Stimulated activated CD8-positive, alpha-beta memory T cell treated with anti-CD3 and anti-CD28 coated beads, Interleukin-12 subunit alpha, Interleukin-12 subunit beta, amount 100 ng/mL, for 1 hour (primary cell): Measurements from ENCODE around the gene CNN1.
"Not testable (repeated sequence)": the region's sequence is repeated elsewhere in the genome, so short reads cannot be mapped to it uniquely, and the experiment has no call there.

Source experiments
- DNase-seq: peaks from one replicate; pipeline ENCODE4 v3.0.0-alpha.2; 2020; ENCODE audit warnings: low read depth

CNN1 gene

GRCh38 chr19:11534948-11535347, 3.7 kb upstream of the CNN1 start:
- no peak for DNase-seq

DNA sequence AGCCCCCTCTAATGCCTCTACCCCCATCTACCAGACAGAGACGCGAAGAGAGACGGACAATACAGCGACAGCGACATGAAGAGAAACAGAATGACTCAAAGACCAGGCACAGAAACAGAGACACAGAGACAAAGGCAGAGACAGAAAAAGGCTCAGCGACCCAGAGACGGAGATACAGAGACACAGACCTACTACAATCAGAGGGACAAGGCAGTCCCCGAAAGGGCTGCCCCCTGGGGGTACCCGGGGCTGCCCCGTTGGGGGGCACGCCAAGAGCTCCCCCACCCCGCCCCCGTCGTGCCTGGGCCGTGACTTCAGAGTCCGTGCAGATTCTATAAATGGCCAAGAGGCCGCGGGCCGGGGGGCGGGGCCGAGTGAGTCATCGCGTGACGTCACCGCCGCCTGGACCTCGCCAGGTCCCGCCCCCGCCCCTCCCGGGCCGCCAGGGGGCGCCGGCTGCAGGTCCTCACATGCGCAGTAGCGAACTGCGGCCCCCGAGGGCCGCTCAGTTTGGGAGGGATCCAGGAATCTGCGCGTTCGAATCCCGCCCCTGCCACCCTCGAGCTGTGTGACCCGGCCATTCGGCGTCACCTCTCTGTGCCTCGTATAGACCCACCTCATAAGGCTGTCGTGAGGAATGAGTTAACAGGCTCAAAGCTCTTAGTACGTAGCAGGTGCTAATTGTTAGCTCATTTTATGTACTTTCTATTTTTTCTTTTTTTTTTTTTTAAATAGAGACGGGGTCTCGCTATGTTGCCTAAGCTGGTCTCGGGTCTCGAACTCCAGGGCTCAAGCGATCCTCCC, 2.7 kb upstream of the CNN1 start:
- peak; percentile 69 for DNase-seq

DNA sequence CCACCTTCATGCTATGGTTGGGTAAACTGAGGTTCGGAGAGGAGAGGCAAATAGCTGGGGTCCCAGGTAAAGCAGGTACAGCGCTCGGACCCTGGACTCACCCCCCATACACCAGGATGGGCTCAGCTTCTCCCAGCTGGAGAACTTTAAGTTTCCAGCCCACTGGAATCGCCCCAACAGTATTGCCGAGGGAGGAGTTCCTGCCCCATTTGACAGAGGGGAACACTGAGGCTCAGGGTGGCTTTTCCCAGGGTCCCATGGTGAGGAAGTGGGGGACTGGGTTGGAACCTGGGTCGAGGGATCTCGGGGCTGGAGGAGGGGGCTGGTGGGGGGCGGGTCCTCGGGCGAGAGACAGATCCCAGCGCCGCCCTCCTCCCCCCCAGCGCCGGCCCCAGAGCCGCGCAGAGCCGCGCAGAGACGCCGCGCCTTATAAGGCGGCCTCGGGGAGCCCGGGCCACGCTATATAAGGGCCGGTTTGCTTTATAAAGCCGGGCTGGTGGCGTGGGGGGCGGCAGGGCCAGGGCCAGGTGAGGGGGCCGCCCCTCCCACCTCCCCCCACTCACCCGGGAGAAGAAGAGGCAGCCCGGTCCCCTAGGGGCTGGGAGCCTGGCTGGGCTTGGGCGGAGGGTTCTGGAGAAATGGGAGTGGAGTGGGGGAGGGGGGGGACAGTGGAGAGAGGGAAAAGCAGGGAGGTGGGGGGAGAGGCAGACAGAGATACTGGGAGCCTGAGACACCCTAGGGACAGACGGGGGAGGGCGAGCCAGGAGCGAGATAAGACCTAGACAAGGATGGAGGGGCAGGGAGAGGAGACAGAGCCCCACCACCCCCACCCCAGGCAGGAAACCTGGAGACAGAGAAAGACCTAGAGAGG, 1.1 kb downstream of the CNN1 start:
- no peak for DNase-seq

GRCh38 chr19:11540645-11541044, 2.0 kb downstream of the CNN1 start:
- no peak for DNase-seq

GRCh38 chr19:11541238-11541637, 2.6 kb downstream of the CNN1 start:
- DNase-seq, result no peak

DNA sequence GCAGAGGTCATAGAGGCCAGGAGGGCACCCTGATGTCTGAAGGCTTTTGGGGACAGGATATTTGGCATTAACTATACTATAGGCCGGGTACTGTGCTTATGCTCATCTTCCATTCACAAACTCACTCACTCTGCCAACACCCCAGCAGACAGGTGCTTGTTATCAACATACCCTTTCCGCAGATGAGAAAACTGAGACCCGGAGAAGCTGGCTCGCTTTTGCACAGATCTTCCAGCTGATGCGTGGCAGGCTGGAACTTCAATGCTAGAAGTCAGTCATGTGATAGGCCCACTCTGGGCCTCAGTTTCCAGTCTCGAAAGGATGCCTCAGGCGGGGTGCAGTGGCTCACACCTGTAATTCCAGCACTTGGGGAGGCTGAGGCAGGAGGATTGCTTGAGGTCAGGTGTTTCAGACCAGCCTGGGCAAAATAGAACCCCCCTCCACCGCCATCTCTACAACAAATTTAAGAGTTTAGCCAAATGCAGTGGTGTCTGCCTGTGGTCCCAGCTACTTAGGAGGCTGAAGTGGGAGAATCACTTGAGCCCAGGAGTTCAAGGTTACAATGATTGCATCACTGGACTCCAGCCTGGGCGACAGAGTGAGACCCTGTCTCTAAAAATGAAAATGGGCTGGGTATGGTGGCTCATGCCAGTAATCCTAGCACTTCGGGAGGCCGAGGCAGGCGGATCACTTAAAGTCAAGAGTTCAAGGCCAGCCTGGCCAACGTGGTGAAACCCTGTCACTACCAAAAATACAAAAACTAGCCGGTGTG, 9.5 kb downstream of the CNN1 start:
- DNase-seq, result no peak

- no peak for DNase-seq
Measured at GRCh38 chr19:11549386-11549953, 10.8 kb downstream of the CNN1 start.

DNA sequence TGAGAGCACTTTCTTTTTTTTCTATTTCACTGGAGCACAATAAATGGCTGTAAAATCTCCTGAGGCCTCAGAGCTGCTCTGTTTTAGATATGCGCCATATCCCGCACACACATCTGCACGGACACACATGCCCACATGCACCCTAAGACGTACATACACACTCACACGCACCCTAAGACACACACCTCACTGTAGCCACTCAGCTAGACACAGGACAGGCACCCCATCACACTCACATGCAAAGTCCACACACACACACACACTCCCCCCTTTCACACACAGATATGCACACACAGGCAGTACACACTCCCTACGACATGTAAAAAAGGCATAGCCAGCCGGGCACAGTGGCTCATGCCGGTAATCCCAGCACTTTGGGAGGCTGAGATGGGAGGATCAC, 11.6 kb downstream of the CNN1 start:
- no peak for DNase-seq

DNA sequence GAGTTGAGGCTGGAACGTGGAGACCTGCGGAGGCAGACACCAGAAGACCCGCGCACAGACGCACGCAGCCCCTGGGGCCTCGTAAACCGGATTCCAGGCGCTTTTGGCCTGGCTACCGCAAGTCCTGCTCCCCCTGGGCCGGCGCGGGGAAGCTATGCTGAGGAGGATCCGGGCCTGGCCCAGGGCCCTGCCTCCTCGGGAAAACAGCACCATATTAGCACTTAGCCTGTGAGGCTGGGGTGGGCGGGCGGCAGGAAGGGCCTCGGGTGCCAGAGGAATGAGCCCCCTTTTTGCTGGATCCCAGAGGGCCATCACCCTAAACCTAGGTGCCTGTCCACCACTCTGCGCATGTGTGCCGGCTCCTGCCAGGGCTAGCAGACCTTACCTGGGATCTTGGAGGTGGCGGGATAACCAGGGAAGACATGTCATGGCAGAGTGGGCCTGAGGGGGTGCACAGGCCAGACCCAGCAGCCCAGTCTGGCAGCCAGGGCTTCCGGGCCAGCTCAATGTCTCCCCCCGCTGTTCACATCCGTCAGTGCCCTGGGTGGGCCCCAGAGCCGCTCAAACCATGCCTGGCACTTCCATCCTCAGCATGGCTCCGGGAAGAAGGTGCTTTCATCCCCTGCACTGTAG, 13.1 kb downstream of the CNN1 start:
- DNase-seq, result no peak

DNA sequence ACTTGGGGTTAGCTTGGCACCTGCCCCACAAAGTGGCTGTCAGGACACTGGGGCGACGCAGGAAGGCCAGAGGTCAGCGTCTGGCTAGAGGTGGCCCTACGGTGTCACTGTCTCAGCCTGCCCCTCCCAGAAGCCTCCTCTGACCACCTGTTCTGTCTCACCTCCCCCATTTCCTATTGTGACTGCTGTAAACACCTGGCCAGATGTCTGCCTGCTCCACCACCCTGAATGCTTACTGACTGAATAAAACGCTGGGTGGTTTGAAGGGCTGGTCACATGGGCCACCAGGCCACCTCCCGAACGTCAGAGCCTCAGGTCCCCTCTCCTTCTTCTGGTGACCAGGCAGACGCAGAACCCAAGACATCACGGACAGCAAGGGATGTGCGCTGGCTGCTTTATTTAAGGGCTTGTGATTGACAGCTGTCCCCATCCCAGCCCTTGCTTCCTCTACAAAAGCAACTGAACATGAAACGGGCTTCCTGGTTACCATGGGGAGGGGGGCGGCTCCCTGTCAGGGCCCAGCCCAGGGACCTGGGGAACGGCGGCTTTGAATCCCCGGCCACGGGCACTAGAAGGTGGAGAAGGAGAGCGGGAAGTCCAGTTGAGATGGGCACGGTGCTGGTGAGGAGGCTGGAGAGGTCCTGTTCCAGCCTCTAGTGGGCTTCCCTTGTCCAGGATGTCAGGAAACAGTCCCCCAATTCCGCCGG, 14.2 kb downstream of the CNN1 start:
- DNase-seq, result no peak

DNA sequence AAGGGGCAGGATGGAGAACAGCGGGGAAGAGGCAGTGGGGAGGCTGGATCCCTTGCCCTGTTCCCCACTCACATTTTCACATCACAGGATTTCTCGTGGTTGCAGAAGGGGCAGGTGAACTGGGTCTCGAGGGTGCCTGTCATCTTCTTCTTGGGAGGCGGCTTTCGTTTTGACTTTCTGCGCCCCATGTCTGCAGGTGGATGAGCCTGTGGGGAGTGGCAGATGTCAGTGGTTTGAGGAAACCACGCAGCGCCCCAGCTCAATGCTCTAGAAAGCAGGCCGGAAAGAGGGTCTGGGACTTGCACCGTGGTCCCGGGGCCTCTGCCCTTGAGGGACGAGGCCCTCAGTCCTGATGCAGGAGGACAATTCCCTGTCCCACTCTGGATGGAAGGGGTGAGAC, 15.5 kb downstream of the CNN1 start:
- DNase-seq, result no peak

DNA sequence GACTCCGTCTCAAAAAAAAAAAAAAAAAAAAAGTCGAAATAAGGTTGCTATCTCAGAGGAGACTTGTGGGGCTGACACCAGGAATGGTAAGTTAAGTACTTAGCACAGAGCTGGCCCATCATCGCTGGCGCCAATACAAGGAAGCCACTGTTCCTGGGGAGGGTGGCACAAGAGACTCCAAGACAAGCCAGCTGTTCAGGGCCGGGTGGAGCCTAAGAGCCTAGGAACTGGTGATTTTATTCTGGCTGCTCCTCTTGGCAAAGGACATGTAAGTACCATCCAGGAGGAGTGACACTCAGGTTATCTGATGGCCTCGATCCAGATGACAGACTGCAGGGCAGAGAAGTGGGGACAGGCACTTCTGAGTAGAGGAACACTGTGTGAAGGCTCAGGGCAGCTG, 16.6 kb downstream of the CNN1 start:
- no peak for DNase-seq

- no peak for DNase-seq
Measured at GRCh38 chr19:11556634-11557420, 18.2 kb downstream of the CNN1 start.

DNA sequence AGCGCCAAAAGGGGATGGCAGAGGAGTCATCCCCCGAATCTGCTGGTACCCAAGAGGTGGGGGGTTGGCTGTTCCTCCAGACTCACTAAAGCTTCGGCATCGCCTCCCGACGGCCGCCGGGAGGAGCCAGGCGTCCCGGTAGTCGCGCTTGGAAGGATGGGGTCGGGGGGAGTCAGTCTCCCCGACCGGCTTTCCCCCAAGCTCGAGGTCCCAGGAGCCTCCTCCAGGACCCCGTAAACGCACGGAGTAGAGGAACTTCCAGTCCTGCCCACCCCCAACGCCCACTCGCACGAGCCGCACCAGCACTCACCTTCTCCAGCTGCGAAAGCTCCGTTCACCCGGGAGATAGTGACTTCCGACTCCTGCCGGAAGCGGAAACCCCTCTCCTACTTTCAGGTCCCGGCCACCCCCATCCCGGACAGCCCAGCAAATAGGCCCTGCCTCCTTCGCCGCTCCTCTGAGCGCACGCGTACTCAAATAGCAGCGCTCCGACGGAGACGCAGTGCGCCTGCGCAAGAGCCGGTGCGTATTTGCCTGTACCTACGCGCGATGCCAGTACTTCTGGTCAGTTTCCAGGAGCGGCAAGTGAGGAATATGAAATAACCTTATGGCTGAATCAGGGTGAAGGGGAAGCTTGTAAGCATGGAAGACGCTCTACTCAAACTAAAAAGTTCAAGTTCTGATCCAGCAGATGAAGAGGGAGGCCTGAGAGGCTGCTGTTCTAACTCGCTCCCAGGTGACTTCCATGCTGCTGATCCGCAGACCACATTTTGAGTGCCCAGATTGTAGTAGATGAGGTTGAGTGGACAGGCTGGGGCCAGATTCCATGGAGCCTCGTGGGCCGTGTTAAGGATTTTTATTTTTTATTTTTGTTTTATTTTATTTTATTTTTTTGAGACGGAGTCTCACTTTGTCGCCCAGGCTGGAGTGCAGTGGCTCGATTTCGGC, 20.5 kb downstream of the CNN1 start, which contains the start of gene ELOF1:
TSS of gene ELOF1 (minus strand) at position 350 of the 948 bp plus-strand sequence. CDS start 4,883 bp downstream, outside the sequence.
- DNase-seq, result peak; percentile 96

- peak; percentile 32 for DNase-seq
Measured at GRCh38 chr19:11560404-11561051, 21.9 kb downstream of the CNN1 start.

DNA sequence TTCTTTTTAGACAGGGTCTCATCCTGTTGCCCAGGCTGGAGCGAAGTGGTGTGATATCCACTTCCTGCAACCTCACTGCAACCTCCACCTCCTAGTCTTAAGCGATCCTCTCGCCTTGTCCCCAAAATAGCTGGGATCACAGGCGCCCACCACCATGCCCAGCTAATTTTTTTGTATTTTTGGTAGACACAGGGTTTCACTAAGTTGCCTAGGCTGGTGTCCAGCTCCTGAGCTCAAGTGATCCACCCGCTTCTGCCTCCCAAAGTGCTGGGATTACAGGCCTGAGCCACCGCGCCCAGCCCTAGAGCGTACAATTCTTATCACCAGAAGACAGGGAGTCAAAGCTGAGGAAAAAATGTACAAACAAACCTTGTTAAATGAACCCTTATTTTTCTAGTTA, 24.9 kb downstream of the CNN1 start:
- no peak for DNase-seq

DNA sequence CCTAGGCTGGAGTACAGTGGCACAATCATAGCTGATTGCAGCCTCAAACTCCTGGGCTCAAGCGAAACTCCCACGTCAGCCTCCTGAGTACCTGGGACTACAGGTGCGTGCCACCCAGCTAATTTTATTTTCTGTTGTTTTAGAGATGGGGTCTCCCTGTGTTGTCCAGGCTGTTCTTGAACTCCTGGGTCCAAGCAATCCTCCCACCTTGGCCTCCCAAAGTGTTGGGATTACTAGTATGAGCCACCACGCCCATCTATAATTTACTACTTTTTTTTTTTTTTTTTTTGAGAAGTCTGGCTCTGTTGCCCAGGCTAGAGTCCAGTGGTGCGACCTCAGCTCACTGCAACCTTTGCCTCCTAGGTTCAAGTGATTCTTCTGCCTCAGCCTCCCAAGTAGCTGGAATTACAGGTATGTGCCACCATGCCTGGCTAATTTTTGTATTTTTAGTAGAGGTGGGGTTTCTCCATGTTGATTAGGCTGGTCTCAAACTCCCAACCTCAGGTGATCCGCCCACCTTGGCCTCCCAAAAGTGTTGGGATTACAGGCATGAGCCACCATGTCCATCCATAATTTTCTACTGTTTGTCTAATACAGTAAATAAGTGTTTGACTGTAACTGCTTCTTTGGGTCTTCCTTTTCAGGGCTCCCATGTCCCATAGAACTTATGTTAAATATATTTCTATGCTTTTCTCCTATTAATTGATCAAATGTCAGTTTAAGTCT, 25.6 kb downstream of the CNN1 start:
- DNase-seq, result not testable (repeated sequence)

- DNase-seq, result not testable (repeated sequence)
Measured at GRCh38 chr19:11565649-11565980, 27.0 kb downstream of the CNN1 start.
